K562 treated with DMSO at 1 percent for 12 hours (cell line): ENCODE results near the gene KBTBD7. TPM values are rescaled to one million over a fixed set of nuclear protein-coding genes. Genes with fewer than 3 reads are reported as not detected.

Source experiments
- total RNA-seq: library from RNA; unstranded; fragments of 300-600 nt; gene quantifications from 2 replicates; pipeline ENCODE4 v1.2.3, GENCODE V29; 2022; ENCODE audit not compliant: insufficient read depth

KBTBD7 gene
- total RNA-seq = 3.1 and 6.0 TPM in 2 replicates

GRCh38 chr13:41193919-41194824, at the start of gene KBTBD7:
KBTBD7 (minus strand) TSS chr13:41194569; CDS start chr13:41194257, 312 bp downstream.

Other genes starting within 250 kb of the KBTBD7 start
- gene ELF1, start 175.3 kb downstream of the KBTBD7 start, total RNA-seq = 10.2 and 38.5 TPM in 2 replicates
- gene WBP4, start 133.1 kb downstream of the KBTBD7 start, total RNA-seq = 7.3 and 9.0 TPM in 2 replicates
- gene KBTBD6, start 61.8 kb downstream of the KBTBD7 start, total RNA-seq = 1.8 and 5.3 TPM in 2 replicates
- gene MTRF1, start 69.0 kb upstream of the KBTBD7 start, total RNA-seq = 3.5 and 11.7 TPM in 2 replicates
- 2.2 and 6.9 TPM in 2 replicates for gene NAA16, start 116.7 kb upstream of the KBTBD7 start, total RNA-seq